OCI-LY1 (cell line): Measurements from ENCODE around the gene MRPL40.
"Not testable (repeated sequence)": the region's sequence is repeated elsewhere in the genome, so short reads cannot be mapped to it uniquely, and the experiment has no call there.

ENCODE experiments used
- CTCF ChIP-seq: fragments of 200-600 bp; sonication (generic), shearing (Covaris generic); IDR thresholded peaks from 2 replicates; pipeline ENCODE4 v1.5.1; 2017; ENCODE audit warnings: mild to moderate bottlenecking, antibody characterized with exemption, low read length, moderate library complexity, mixed read lengths
- EZH2 ChIP-seq: fragments of 200-600 bp; sonication (generic), shearing (Covaris generic); IDR thresholded peaks from 2 replicates; pipeline ENCODE4 v1.8.0; 2017; ENCODE audit warnings: borderline replicate concordance, mixed run types, mild to moderate bottlenecking, antibody characterized with exemption, low read length, moderate library complexity, mixed read lengths

DNA sequence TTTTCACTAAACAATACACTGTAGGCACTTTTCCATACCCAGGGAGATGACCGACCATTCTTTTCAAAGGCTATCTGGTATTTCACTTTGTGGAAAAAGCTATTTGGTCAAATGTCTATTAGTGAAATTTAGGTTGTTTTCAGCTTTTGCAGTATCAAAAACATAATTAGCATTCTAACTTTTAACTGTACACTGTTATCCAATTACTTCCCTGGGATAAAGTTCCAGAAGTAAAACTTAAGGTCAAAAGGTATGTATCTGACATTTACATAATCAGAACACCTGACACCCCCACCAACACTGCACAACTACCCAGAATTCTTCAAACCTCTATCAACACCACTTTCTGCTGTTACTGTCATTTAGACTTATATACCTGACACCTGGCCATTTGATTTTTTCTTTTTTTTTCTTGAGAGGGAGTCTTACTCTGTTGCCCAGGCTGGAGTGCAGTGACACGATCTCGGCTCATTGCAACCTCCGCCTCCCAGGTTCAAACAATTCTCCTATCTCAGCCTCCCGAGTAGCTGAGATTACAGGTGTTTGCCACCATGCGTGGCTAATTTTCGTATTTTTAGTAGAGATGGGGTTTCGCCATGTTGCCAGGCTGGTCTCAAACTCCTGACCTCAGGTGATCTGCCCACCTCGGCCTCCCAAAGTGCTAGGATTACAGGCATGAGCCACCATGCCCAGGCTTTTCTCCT, 13.1 kb downstream of the MRPL40 start:
- not testable (repeated sequence) for TF ChIP-seq CTCF, EZH2
